Measurements from ENCODE around the gene CELSR1. TPM values are rescaled to one million over a fixed set of nuclear protein-coding genes. Genes with fewer than 3 reads are reported as not detected.

Gene CELSR1
- total and polyA plus RNA-seq, 12 donors, result 0.11 to 4.3 (median 1.9) TPM

DNA sequence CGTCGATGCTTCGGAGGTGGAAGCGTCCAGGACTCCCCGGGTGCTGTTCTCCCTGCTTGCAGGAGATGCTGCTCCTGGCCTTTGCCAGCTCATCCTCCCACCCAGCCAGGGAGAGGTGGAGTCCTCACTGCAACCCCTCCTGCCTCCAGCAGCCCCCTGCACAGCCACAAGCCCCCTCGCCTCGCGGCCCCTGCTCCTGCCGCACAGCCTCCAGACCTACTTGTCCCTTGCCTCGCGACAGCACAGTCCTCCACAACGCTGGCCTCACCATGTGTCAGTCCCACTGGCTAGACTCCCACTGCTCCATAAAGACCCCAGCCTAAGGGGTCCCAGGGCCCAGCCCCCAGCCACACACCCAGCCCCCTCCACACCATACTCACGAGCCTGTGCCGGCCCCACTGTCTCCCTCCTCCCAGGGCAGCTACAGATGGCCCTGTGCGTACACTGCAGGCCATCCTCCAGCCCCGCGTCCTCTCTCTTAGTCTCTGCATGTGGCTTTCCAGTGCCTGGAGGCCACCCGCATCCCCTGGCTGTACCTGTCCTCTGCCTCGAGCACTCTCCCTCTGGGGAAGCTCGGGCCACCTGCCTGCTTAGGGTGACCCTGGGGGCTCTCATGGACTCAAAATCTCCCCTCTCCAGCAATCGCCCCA, 91.5 kb downstream of the CELSR1 start:
- WGBS, 4 donors, result 76 to 89% (median 81%) methylated on average over 9 to 21 of the region's 21 CpGs
- H3K4me1 ChIP-seq (replicated peaks in 1 of 2), result no peaks in the 10 kb centered on the region
- H3K9me3 ChIP-seq (replicated peaks in 1 of 3), result no peaks in the 10 kb centered on the region
- no peak overlapping the region for H3K4me3 ChIP-seq
- no peaks in the 10 kb centered on the region for H3K36me3 ChIP-seq (replicated peaks in 1 of 2)
- no peak for DNase-seq
- no peak overlapping the region for H3K27ac ChIP-seq
- no peaks in the 10 kb centered on the region for H3K27me3 ChIP-seq
- intact Hi-C loops (cut with DNase I), result no loop called here
- TF ChIP-seq, protein P1, sequence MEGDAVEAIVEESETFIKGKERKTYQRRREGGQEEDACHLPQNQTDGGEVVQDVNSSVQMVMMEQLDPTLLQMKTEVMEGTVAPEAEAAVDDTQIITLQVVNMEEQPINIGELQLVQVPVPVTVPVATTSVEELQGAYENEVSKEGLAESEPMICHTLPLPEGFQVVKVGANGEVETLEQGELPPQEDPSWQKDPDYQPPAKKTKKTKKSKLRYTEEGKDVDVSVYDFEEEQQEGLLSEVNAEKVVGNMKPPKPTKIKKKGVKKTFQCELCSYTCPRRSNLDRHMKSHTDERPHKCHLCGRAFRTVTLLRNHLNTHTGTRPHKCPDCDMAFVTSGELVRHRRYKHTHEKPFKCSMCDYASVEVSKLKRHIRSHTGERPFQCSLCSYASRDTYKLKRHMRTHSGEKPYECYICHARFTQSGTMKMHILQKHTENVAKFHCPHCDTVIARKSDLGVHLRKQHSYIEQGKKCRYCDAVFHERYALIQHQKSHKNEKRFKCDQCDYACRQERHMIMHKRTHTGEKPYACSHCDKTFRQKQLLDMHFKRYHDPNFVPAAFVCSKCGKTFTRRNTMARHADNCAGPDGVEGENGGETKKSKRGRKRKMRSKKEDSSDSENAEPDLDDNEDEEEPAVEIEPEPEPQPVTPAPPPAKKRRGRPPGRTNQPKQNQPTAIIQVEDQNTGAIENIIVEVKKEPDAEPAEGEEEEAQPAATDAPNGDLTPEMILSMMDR (IDR thresholded peaks at IDR 0.05), result no peak
- no peak for TF ChIP-seq POLR2A (IDR thresholded peaks at IDR 0.05)

DNA sequence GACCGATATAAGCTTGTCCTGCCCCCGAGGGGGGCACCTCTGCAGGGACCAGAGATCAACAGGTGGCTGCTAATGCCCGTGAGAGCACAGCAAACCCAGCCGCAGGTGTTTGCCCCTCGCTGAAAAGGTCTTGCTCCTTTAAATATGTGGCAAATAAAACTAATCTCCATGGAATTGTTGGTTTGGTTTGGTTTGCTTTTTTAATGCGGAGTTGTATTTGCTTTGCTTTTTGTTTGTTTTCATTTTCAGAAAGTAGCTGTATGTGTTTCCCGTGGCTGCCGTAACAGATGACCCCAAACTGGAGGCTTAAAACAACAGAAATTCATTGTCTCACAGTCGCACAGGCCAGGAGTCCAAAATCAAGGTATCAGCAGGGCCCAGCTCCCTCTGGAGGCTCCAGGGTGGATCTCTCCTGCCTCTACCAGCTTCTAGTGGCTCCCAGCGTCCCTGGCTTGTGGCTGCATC, 93.0 kb downstream of the CELSR1 start:
- intact Hi-C loops (cut with DNase I), result no loop called here
- H3K27me3 ChIP-seq, result no peaks in the 10 kb centered on the region
- WGBS, 4 donors, result 81 to 85% (median 82%) methylated on average over 10 of the region's 10 CpGs
- no peak for TF ChIP-seq POLR2A (IDR thresholded peaks at IDR 0.05)
- TF ChIP-seq, protein P1 (IDR thresholded peaks at IDR 0.05), result no peak
- no peak overlapping the region for H3K27ac ChIP-seq
- no peak overlapping the region for H3K4me3 ChIP-seq
- no peaks in the 10 kb centered on the region for H3K36me3 ChIP-seq (replicated peaks in 1 of 2)
- DNase-seq, result no peak
- H3K4me1 ChIP-seq (replicated peaks in 1 of 2), result no peaks in the 10 kb centered on the region
- H3K9me3 ChIP-seq (replicated peaks in 1 of 3), result no peaks in the 10 kb centered on the region

- H3K4me3 ChIP-seq, result no peak overlapping the region
- H3K27me3 ChIP-seq, result no peaks in the 10 kb centered on the region
- H3K4me1 ChIP-seq (replicated peaks in 1 of 2), result no peaks in the 10 kb centered on the region
- no peaks in the 10 kb centered on the region for H3K36me3 ChIP-seq (replicated peaks in 1 of 2)
- H3K9me3 ChIP-seq (replicated peaks in 1 of 3), result no peaks in the 10 kb centered on the region
- intact Hi-C loops (cut with DNase I), result no loop called here
- DNase-seq, result no peak
- 78 to 88% (median 83%) methylated on average over 10 to 15 of the region's 15 CpGs for WGBS, 4 donors
- TF ChIP-seq POLR2A (IDR thresholded peaks at IDR 0.05), result no peak
- H3K27ac ChIP-seq, result no peak overlapping the region
Measured at GRCh38 chr22:46443850-46444389, 93.5 kb downstream of the CELSR1 start.

GRCh38 chr22:46442217-46442853, 95.1 kb downstream of the CELSR1 start:
- Histone ChIP-seq H3K4me3 (no peak overlapping the region), H3K27me3 (no peaks in the 10 kb centered on the region), H3K36me3 (replicated peaks in 1 of 2) (no peaks in the 10 kb centered on the region), H3K4me1 (replicated peaks in 1 of 2) (no peaks in the 10 kb centered on the region), H3K27ac (no peak overlapping the region), H3K9me3 (replicated peaks in 1 of 3) (no peaks in the 10 kb centered on the region)
- DNase-seq, result no peak
- intact Hi-C loops (cut with DNase I), result no loop called here
- WGBS, 4 donors, result 82 to 90% (median 86%) methylated on average over 6 to 14 of the region's 14 CpGs
- no peak for TF ChIP-seq POLR2A (IDR thresholded peaks at IDR 0.05)
- TF ChIP-seq, protein P1 (IDR thresholded peaks at IDR 0.05), result no peak

Measured in adrenal gland (tissue), 12 donors.